Neuronal stem cell (in vitro differentiated cells): Measurements from ENCODE around the gene OSBPL1A.

ENCODE experiments used
- DNase-seq: peaks from one replicate; pipeline ENCODE4 v3.0.0-alpha.2; 2013; ENCODE audit warnings: low spot score
- H2AFZ ChIP-seq: one replicate; pipeline ENCODE4 v1.6.1; 2013; ENCODE audit warnings: mild to moderate bottlenecking, low read length, inconsistent platforms
- H2AK5ac ChIP-seq: 2 replicates; pipeline ENCODE4 v1.6.1; 2013; ENCODE audit warnings: low read depth, mild to moderate bottlenecking, inconsistent platforms, low read length, moderate library complexity, mixed read lengths
- H2BK120ac ChIP-seq: 2 replicates; pipeline ENCODE4 v1.6.1; 2013; ENCODE audit warnings: low read depth, mild to moderate bottlenecking, inconsistent platforms, low read length, moderate library complexity, mixed read lengths
- H2BK12ac ChIP-seq: one replicate; pipeline ENCODE4 v1.6.1; 2013; ENCODE audit warnings: low read length, inconsistent platforms
- H2BK15ac ChIP-seq: 2 replicates; pipeline ENCODE4 v1.6.1; 2013; ENCODE audit warnings: mild to moderate bottlenecking, low read length, inconsistent platforms, mixed read lengths
- H2BK5ac ChIP-seq: one replicate; pipeline ENCODE4 v1.6.1; 2013; ENCODE audit warnings: inconsistent platforms, mild to moderate bottlenecking, low read length, moderate library complexity
- H3K14ac ChIP-seq: one replicate; pipeline ENCODE4 v1.6.1; 2013; ENCODE audit warnings: low read length, inconsistent platforms
- H3K18ac ChIP-seq: 2 replicates; pipeline ENCODE4 v1.6.1; 2013; ENCODE audit warnings: low read length, inconsistent platforms
- H3K23ac ChIP-seq: 2 replicates; pipeline ENCODE4 v1.6.1; 2013; ENCODE audit warnings: low read depth, mild to moderate bottlenecking, mixed read lengths, low read length, inconsistent platforms; ENCODE audit not compliant: poor library complexity
- H3K27ac ChIP-seq: replicated peaks from 3 replicates; pipeline ENCODE4 v1.5.1; 2013; ENCODE audit warnings: low read length, inconsistent platforms
- H3K27me3 ChIP-seq, 3 experiments: 2 replicates each; pipeline ENCODE4 v1.6.1; 2013; ENCODE audit warnings: low read length in 3 of 3, mild to moderate bottlenecking in 2 of 3, inconsistent platforms in 1 of 3, low read depth in 1 of 3, mixed read lengths in 1 of 3, moderate library complexity in 1 of 3; ENCODE audit not compliant: control insufficient read depth in 3 of 3, insufficient read depth in 3 of 3
- H3K36me3 ChIP-seq, 2 donors: replicated peaks in 1 of 2; 2 replicates each; pipeline ENCODE4 v1.6.1; 2013; ENCODE audit warnings: low read length in 2 of 2; ENCODE audit not compliant: control insufficient read depth in 2 of 2, insufficient read depth in 2 of 2
- H3K4ac ChIP-seq: 2 replicates; pipeline ENCODE4 v1.6.1; 2013; ENCODE audit warnings: inconsistent platforms, mild to moderate bottlenecking, low read length, moderate library complexity
- H3K4me1 ChIP-seq, 2 donors: 1 replicate in 1 of 2; 2 replicates in 1 of 2; pipeline ENCODE4 v1.6.1; 2013; ENCODE audit warnings: low read length in 2 of 2, low read depth in 1 of 2; ENCODE audit not compliant: control insufficient read depth in 2 of 2, insufficient read depth in 1 of 2
- H3K4me2 ChIP-seq: one replicate; pipeline ENCODE4 v1.6.1; 2013; ENCODE audit warnings: mild to moderate bottlenecking, low read length, inconsistent platforms; ENCODE audit not compliant: insufficient read depth, poor library complexity, severe bottlenecking
- H3K4me3 ChIP-seq, 2 donors: 2 replicates each; pipeline ENCODE4 v1.5.1; 2013; ENCODE audit warnings: low read length in 2 of 2, mild to moderate bottlenecking in 2 of 2, inconsistent platforms in 1 of 2, moderate library complexity in 1 of 2
- H3K79me1 ChIP-seq: one replicate; pipeline ENCODE4 v1.6.1; 2013; ENCODE audit warnings: low read depth, mild to moderate bottlenecking, inconsistent platforms, low read length, moderate library complexity
- H3K9ac ChIP-seq: one replicate; pipeline ENCODE4 v1.6.1; 2013; ENCODE audit warnings: mild to moderate bottlenecking, low read depth, low read length, inconsistent platforms; ENCODE audit not compliant: poor library complexity
- H3K9me3 ChIP-seq, 2 donors: replicated peaks in 1 of 2; 2 replicates each; pipeline versions ENCODE3 to v1.6.1; 2013; ENCODE audit warnings: low read length in 2 of 2, mild to moderate bottlenecking in 2 of 2, inconsistent platforms in 1 of 2, low read depth in 1 of 2, mixed read lengths in 1 of 2, moderate library complexity in 1 of 2; ENCODE audit not compliant: control insufficient read depth in 2 of 2, insufficient read depth in 1 of 2
- H4K8ac ChIP-seq: one replicate; pipeline ENCODE4 v1.6.1; 2013; ENCODE audit warnings: low read depth, mild to moderate bottlenecking, inconsistent platforms, low read length, moderate library complexity
- H4K91ac ChIP-seq: one replicate; pipeline ENCODE4 v1.6.1; 2013; ENCODE audit warnings: low read length, low read depth, mild to moderate bottlenecking, inconsistent platforms; ENCODE audit not compliant: poor library complexity
- WGBS, 2 donors: extraction: QIAGEN DNeasy Blood & Tissue Kit; methylation state at CpG; one replicate each; pipeline ENCODE4 v1.1.7; 2013; ENCODE audit warnings: missing lambda C conversion rate in 2 of 2, mixed read lengths in 1 of 2; ENCODE audit not compliant: insufficient read length in 2 of 2, insufficient replicate concordance in 1 of 2; ENCODE audit errors: extremely low coverage in 2 of 2; 5-methylcytosine and 5-hydroxymethylcytosine counted together

Gene OSBPL1A

GRCh38 chr18:24219561-24220317 lies 177.9 kb downstream of the OSBPL1A start:
- H2BK15ac ChIP-seq: no peak overlapping the region
- no peak for DNase-seq
- no CpG with 5 or more reads among the region's 7 CpGs for WGBS, 2 donors
- H3K27me3 ChIP-seq: no peaks in the 10 kb centered on the region
- H3K4me1 ChIP-seq: peaks cover 3 to 4% of the 10 kb centered on the region in 2 donors
- H2AK5ac ChIP-seq: no peak overlapping the region
- H2AFZ ChIP-seq: no peak overlapping the region
- H3K14ac ChIP-seq: no peak overlapping the region
- no peak overlapping the region for H3K27ac ChIP-seq
- H3K9ac ChIP-seq: no peak overlapping the region
- H3K79me1 ChIP-seq: no peaks in the 10 kb centered on the region
- no peak overlapping the region for H2BK5ac ChIP-seq
- H3K9me3 ChIP-seq: no peaks in the 10 kb centered on the region
- no peak overlapping the region for H3K18ac ChIP-seq
- peaks cover 0 to 46% of the 10 kb centered on the region in 2 donors for H3K36me3 ChIP-seq
- H3K23ac ChIP-seq: no peak overlapping the region
- no peak overlapping the region for H3K4me2 ChIP-seq
- no peak overlapping the region for H3K4ac ChIP-seq
- H4K91ac ChIP-seq: no peak overlapping the region
- H3K4me3 ChIP-seq: no peak overlapping the region
- H2BK12ac ChIP-seq: no peak overlapping the region
- H4K8ac ChIP-seq: no peak overlapping the region
- H2BK120ac ChIP-seq: no peak overlapping the region

- no peaks in the 10 kb centered on the region for H3K27me3 ChIP-seq
- H4K8ac ChIP-seq: no peak overlapping the region
- WGBS, 2 donors: no CpG with 5 or more reads among the region's 1 CpG
- H3K4me2 ChIP-seq: no peak overlapping the region
- no peak overlapping the region for H3K4ac ChIP-seq
- H2BK15ac ChIP-seq: no peak overlapping the region
- H3K14ac ChIP-seq: no peak overlapping the region
- no peak overlapping the region for H2BK12ac ChIP-seq
- H3K27ac ChIP-seq: no peak overlapping the region
- H3K36me3 ChIP-seq: peaks cover 0 to 23% of the 10 kb centered on the region in 2 donors
- no peak overlapping the region for H2BK120ac ChIP-seq
- no peaks in the 10 kb centered on the region for H3K79me1 ChIP-seq
- no peak overlapping the region for H2AFZ ChIP-seq
- no peak overlapping the region for H3K18ac ChIP-seq
- no peak for DNase-seq
- H2AK5ac ChIP-seq: no peak overlapping the region
- H4K91ac ChIP-seq: no peak overlapping the region
- no peak overlapping the region for H2BK5ac ChIP-seq
- no peaks in the 10 kb centered on the region for H3K9me3 ChIP-seq
- H3K9ac ChIP-seq: no peak overlapping the region
- peaks cover 0 to 9% of the 10 kb centered on the region in 2 donors for H3K4me1 ChIP-seq
- H3K23ac ChIP-seq: no peak overlapping the region
- H3K4me3 ChIP-seq: no peak overlapping the region
These were observed 182.7 kb downstream of the OSBPL1A start for GRCh38 chr18:24214913-24215312.

- Histone ChIP-seq H2BK5ac (no peak overlapping the region), H3K9me3 (no peaks in the 10 kb centered on the region), H2AK5ac (no peak overlapping the region), H3K4ac (no peak overlapping the region), H3K27me3 (no peaks in the 10 kb centered on the region), H3K4me3 (no peak overlapping the region), H3K18ac (no peak overlapping the region), H3K23ac (no peak overlapping the region), H2AFZ (no peak overlapping the region), H4K91ac (no peak overlapping the region), H3K9ac (no peak overlapping the region), H4K8ac (no peak overlapping the region), H2BK120ac (no peak overlapping the region), H3K27ac (no peak overlapping the region), H2BK15ac (no peak overlapping the region), H3K4me2 (no peak overlapping the region), H3K36me3 (peaks cover 0 to 22% of the 10 kb centered on the region in 2 donors), H3K79me1 (no peaks in the 10 kb centered on the region), H3K4me1 (peaks cover 0 to 8% of the 10 kb centered on the region in 2 donors), H3K14ac (no peak overlapping the region), H2BK12ac (no peak overlapping the region)
- DNase-seq: no peak
- no CpG with 5 or more reads among the region's 6 CpGs for WGBS, 2 donors
These were observed 183.5 kb downstream of the OSBPL1A start for GRCh38 chr18:24214144-24214543.

GRCh38 chr18:24212939-24213338 lies 184.7 kb downstream of the OSBPL1A start:
- Histone ChIP-seq H2BK12ac (no peak overlapping the region), H2BK5ac (no peak overlapping the region), H4K8ac (no peak overlapping the region), H3K27me3 (no peaks in the 10 kb centered on the region), H3K9me3 (no peaks in the 10 kb centered on the region), H3K14ac (no peak overlapping the region), H3K9ac (no peak overlapping the region), H2BK120ac (no peak overlapping the region), H3K4me1 (peaks cover 0 to 10% of the 10 kb centered on the region in 2 donors), H2BK15ac (no peak overlapping the region), H2AFZ (no peak overlapping the region), H3K27ac (no peak overlapping the region), H3K79me1 (no peaks in the 10 kb centered on the region), H3K36me3 (peaks cover 0 to 19% of the 10 kb centered on the region in 2 donors), H3K4me3 (no peak overlapping the region), H4K91ac (no peak overlapping the region), H2AK5ac (no peak overlapping the region), H3K4me2 (no peak overlapping the region), H3K23ac (no peak overlapping the region), H3K4ac (no peak overlapping the region), H3K18ac (no peak overlapping the region)
- DNase-seq: no peak
- no CpG with 5 or more reads among the region's 6 CpGs for WGBS, 2 donors
